GM10266 (cell line): Measurements from ENCODE around the gene SUMF1.

Experiments
- DNase-seq: peaks from one replicate; pipeline ENCODE4 v3.0.0; 2012; ENCODE audit errors: extremely low spot score
- CTCF ChIP-seq: IDR thresholded peaks from 2 replicates; pipeline ENCODE4 v1.5.1; 2012; ENCODE audit warnings: mild to moderate bottlenecking, low read depth; ENCODE audit not compliant: control insufficient read depth, insufficient read depth; ENCODE audit errors: missing control alignments

SUMF1 gene

GRCh38 chr3:4340077-4340410 is 127.0 kb downstream of the SUMF1 start:
- TF ChIP-seq CTCF, result no peak
- no peak for DNase-seq

GRCh38 chr3:4338751-4339150 is 128.3 kb downstream of the SUMF1 start:
- no peak for TF ChIP-seq CTCF

GRCh38 chr3:4336850-4337546 is 130.1 kb downstream of the SUMF1 start:
- no peak for TF ChIP-seq CTCF
- no peak for DNase-seq

More at GRCh38 chr3:4338751-4339150, 128.3 kb downstream of the SUMF1 start:
- no peak for DNase-seq

- DNase-seq, result no peak
- TF ChIP-seq CTCF, result no peak
These were observed 131.1 kb downstream of the SUMF1 start for GRCh38 chr3:4335840-4336562.

GRCh38 chr3:4334548-4334947 is 132.5 kb downstream of the SUMF1 start:
- no peak for TF ChIP-seq CTCF
- DNase-seq, result no peak

- no peak for DNase-seq
- TF ChIP-seq CTCF, result no peak
These were observed 134.1 kb downstream of the SUMF1 start for GRCh38 chr3:4332991-4333390.

GRCh38 chr3:4332574-4332973 is 134.5 kb downstream of the SUMF1 start:
- no peak for DNase-seq
- TF ChIP-seq CTCF, result no peak
